GM23248 (cell line): ENCODE data around the gene DOK1.

Experiments used
- EZH2 ChIP-seq: fragments of 200-600 bp; sonication (generic); IDR thresholded peaks from 2 replicates; pipeline ENCODE4 v1.6.1; 2018; ENCODE audit warnings: antibody characterized with exemption, mild to moderate bottlenecking; ENCODE audit not compliant: insufficient read depth, poor library complexity, severe bottlenecking
- EZH2phosphoT487 ChIP-seq: fragments of 200-600 bp; sonication (generic); IDR thresholded peaks from 2 replicates; pipeline ENCODE4 v1.6.1; 2018; ENCODE audit warnings: antibody characterized with exemption, moderate library complexity, mild to moderate bottlenecking, low read depth; ENCODE audit not compliant: insufficient read depth

DNA sequence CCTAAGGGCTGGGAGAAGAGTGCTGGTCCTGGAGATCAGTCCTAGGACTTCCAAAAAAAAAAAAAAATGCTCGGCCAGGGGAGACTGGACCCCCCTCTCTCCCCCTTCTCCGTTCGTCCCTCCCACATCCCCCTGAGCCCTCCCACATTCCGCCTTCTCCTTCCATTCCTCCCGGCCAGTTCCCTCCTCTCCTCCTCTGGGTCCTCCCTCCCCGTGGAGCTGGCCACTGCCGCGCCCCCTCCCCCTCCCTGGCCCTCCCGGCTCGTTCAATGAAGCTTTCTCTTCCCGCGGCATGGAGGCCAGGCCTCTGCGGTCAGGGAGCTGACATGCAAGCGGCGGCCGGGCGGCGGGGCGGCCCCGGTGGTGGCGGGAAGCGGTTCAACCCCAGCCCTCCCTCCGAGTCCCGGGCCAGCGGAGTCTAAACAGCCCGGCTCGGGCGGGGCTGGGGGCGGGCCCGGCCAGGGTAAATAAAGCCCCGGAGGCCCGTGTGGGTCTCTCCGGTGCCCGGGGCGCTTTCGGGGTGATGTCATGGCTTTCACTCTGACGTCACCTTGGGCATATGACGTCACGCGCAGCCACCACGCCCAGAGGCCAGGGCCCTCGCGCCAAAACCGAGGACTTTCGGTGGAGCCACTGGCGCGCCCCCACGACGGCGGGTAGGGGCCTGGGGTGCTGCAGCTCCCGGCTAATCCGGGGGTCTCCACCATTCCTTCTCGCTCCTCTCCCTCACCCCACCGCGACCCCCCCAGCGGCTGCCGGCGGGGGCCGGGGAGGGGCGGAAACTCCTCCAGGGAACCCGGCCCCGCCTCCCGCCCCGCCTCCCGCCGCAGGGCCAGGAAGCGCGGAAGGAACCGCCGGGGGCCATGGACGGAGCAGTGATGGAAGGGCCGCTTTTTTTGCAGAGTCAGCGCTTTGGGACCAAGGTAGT is at the start of gene DOK1, which contains the start of gene LOXL3:
- TF ChIP-seq EZH2phosphoT487, result no peak
- TF ChIP-seq EZH2, result no peak
